GM12892 (cell line): ENCODE results near the gene PPP1R18.

Experiments
- POLR2AphosphoS5 ChIP-seq: IDR thresholded peaks from 2 replicates; pipeline ENCODE4 v1.6.1; 2011; ENCODE audit warnings: low read depth, low read length, control low read depth
- TAF1 ChIP-seq: IDR thresholded peaks from 2 replicates; pipeline ENCODE4 v1.6.1; 2011; ENCODE audit warnings: low read depth, mild to moderate bottlenecking, control low read depth, low read length, borderline replicate concordance

GRCh38 chr6:30700340-30700739 is 13.9 kb upstream of the PPP1R18 start:
- TF ChIP-seq POLR2AphosphoS5 = no peak
- no peak for TF ChIP-seq TAF1
